OCI-LY3 (cell line): Measurements from ENCODE around the gene GRIN2A.

Source experiments
- H2AFZ ChIP-seq: fragments of 200-600, 300-600 bp; shearing (Covaris generic); 2 replicates; pipeline ENCODE4 v1.6.0; 2014; ENCODE audit warnings: antibody characterized with exemption, low read depth, low read length
- H3K27ac ChIP-seq: fragments of 200-600, 300-600 bp; sonication (generic); 2 replicates; pipeline ENCODE4 v1.5.1; 2014; ENCODE audit warnings: mild to moderate bottlenecking, low read length, moderate library complexity, mixed read lengths
- H3K27me3 ChIP-seq: fragments of 200-600, 300-600 bp; sonication (generic); 2 replicates; pipeline ENCODE4 v1.6.1; 2014; ENCODE audit warnings: low read depth, low read length, mixed read lengths
- H3K36me3 ChIP-seq: fragments of 200-600, 300-600 bp; sonication (generic); replicated peaks from 2 replicates; pipeline ENCODE3; 2014; ENCODE audit warnings: low read depth, low read length, mixed read lengths
- H3K4me1 ChIP-seq: fragments of 300-600, 200-600 bp; sonication (generic); 2 replicates; pipeline ENCODE4 v1.6.1; 2014; ENCODE audit warnings: low read length, mixed read lengths
- H3K4me2 ChIP-seq: fragments of 200-600, 300-600 bp; sonication (generic); 2 replicates; pipeline ENCODE4 v1.6.1; 2014; ENCODE audit warnings: low read length, mixed read lengths
- H3K4me3 ChIP-seq: fragments of 300-600, 200-600 bp; sonication (generic); 2 replicates; pipeline ENCODE4 v1.5.1; 2014; ENCODE audit warnings: antibody characterized with exemption, mild to moderate bottlenecking, low read length, moderate library complexity
- H3K79me2 ChIP-seq: fragments of 300-600, 200-600 bp; shearing (Covaris generic); 2 replicates; pipeline ENCODE4 v1.6.1; 2014; ENCODE audit warnings: mild to moderate bottlenecking, low read length, mixed read lengths
- H3K9ac ChIP-seq: fragments of 300-600, 200-600 bp; shearing (Covaris generic); 2 replicates; pipeline ENCODE4 v1.6.0; 2014; ENCODE audit warnings: mild to moderate bottlenecking, low read length, moderate library complexity
- H3K9me3 ChIP-seq: fragments of 200-600, 300-600 bp; shearing (Covaris generic); 2 replicates; pipeline ENCODE4 v1.6.1; 2014; ENCODE audit warnings: low read length, mixed read lengths; ENCODE audit not compliant: insufficient read depth
- H4K20me1 ChIP-seq: fragments of 200-600, 300-600 bp; sonication (generic); 2 replicates; pipeline ENCODE4 v1.6.1; 2016; ENCODE audit warnings: low read length, mixed read lengths; ENCODE audit not compliant: insufficient read depth
- CTCF ChIP-seq: fragments of 200-600, 300-600 bp; sonication (generic); IDR thresholded peaks from 2 replicates; pipeline ENCODE4 v1.5.1; 2014; ENCODE audit warnings: antibody characterized with exemption, low read length, low read depth
- EZH2phosphoT487 ChIP-seq: fragments of 200-600 bp; shearing (Covaris generic); IDR thresholded peaks from 2 replicates; pipeline ENCODE4 v1.6.1; 2018; ENCODE audit warnings: antibody characterized with exemption, mixed run types, low read depth

Gene GRIN2A

GRCh38 chr16:10036956-10037355 is 145.3 kb downstream of the GRIN2A start:
- H3K36me3 ChIP-seq = no peaks in the 10 kb centered on the region
- H3K4me3 ChIP-seq = no peak overlapping the region
- H3K4me1 ChIP-seq = peaks cover 7% of the 10 kb centered on the region
- H3K9me3 ChIP-seq = no peaks in the 10 kb centered on the region
- no peak for TF ChIP-seq CTCF
- TF ChIP-seq EZH2phosphoT487 = no peak
- H3K27me3 ChIP-seq = no peaks in the 10 kb centered on the region; the same call in 1 of the 2 replicates
- H3K9ac ChIP-seq = no peak overlapping the region
- no peak overlapping the region for H3K27ac ChIP-seq
- no peaks in the 10 kb centered on the region for H3K79me2 ChIP-seq
- no peak overlapping the region for H3K4me2 ChIP-seq
- no peaks in the 10 kb centered on the region for H4K20me1 ChIP-seq
- H2AFZ ChIP-seq = no peak overlapping the region

GRCh38 chr16:10033556-10033955 is 148.7 kb downstream of the GRIN2A start:
- TF ChIP-seq CTCF = no peak
- no peak for TF ChIP-seq EZH2phosphoT487
- H3K27ac ChIP-seq = no peak overlapping the region
- no peaks in the 10 kb centered on the region; the same call in 1 of the 2 replicates for H3K27me3 ChIP-seq
- no peak overlapping the region for H3K9ac ChIP-seq
- no peaks in the 10 kb centered on the region for H3K9me3 ChIP-seq
- H2AFZ ChIP-seq = no peak overlapping the region
- H3K79me2 ChIP-seq = no peaks in the 10 kb centered on the region
- H4K20me1 ChIP-seq = no peaks in the 10 kb centered on the region
- no peaks in the 10 kb centered on the region for H3K36me3 ChIP-seq
- H3K4me2 ChIP-seq = no peak overlapping the region
- peaks cover 7% of the 10 kb centered on the region for H3K4me1 ChIP-seq
- no peak overlapping the region for H3K4me3 ChIP-seq

GRCh38 chr16:10031955-10032354 is 150.3 kb downstream of the GRIN2A start:
- H3K9me3 ChIP-seq = no peaks in the 10 kb centered on the region
- H3K4me1 ChIP-seq = peaks cover 8% of the 10 kb centered on the region
- H4K20me1 ChIP-seq = no peaks in the 10 kb centered on the region
- H3K4me3 ChIP-seq = no peak overlapping the region
- H3K36me3 ChIP-seq = no peaks in the 10 kb centered on the region
- no peaks in the 10 kb centered on the region for H3K79me2 ChIP-seq
- no peak overlapping the region for H3K9ac ChIP-seq
- no peak overlapping the region for H2AFZ ChIP-seq
- no peak for TF ChIP-seq EZH2phosphoT487
- TF ChIP-seq CTCF = no peak
- H3K27me3 ChIP-seq = no peaks in the 10 kb centered on the region
- no peak overlapping the region for H3K4me2 ChIP-seq
- no peak overlapping the region for H3K27ac ChIP-seq

GRCh38 chr16:10031473-10031872 is 150.8 kb downstream of the GRIN2A start:
- no peak overlapping the region for H2AFZ ChIP-seq

More at GRCh38 chr16:10031473-10031872, 150.8 kb downstream of the GRIN2A start:
- H3K27me3 ChIP-seq = no peaks in the 10 kb centered on the region
- no peaks in the 10 kb centered on the region for H4K20me1 ChIP-seq
- H3K4me3 ChIP-seq = no peak overlapping the region
- H3K4me2 ChIP-seq = no peak overlapping the region
- no peaks in the 10 kb centered on the region for H3K79me2 ChIP-seq
- TF ChIP-seq EZH2phosphoT487 (no peak), CTCF (no peak)
- no peak overlapping the region for H3K9ac ChIP-seq
- no peak overlapping the region for H3K27ac ChIP-seq
- no peaks in the 10 kb centered on the region for H3K36me3 ChIP-seq
- peaks cover 13% of the 10 kb centered on the region for H3K4me1 ChIP-seq
- no peaks in the 10 kb centered on the region for H3K9me3 ChIP-seq
